Uterus (tissue), 4 donors: Measurements from ENCODE around the gene STAT4. TPM values are rescaled to one million over a fixed set of nuclear protein-coding genes. Genes with fewer than 3 reads are reported as not detected.

Experiments used
- DNase-seq, 2 donors: peaks; one replicate each; pipeline ENCODE4 v3.0.0-alpha.2; 2019 to 2020
- H3K27ac ChIP-seq, 2 donors: fragments of 200-600 bp; sonication (generic); 1 replicate in 1 of 2; 2 replicates in 1 of 2; pipeline ENCODE4 v1.5.1; 2016 to 2018
- H3K27me3 ChIP-seq, 2 donors: fragments of 200-600 bp; sonication (generic); one replicate each; pipeline ENCODE4 v1.5.1; 2018 to 2019; ENCODE audit warnings: control low read depth in 1 of 2
- H3K36me3 ChIP-seq, 2 donors: fragments of 200-600 bp; sonication (generic); one replicate each; pipeline ENCODE4 v1.5.1; 2019; ENCODE audit warnings: control low read depth in 1 of 2
- H3K4me1 ChIP-seq, 2 donors: fragments of 200-600 bp; sonication (generic); one replicate each; pipeline ENCODE4 v1.5.1; 2018 to 2019; ENCODE audit warnings: control low read depth in 1 of 2
- H3K4me3 ChIP-seq, 2 donors: fragments of 200-600 bp; sonication (generic); 1 replicate in 1 of 2; 2 replicates in 1 of 2; pipeline ENCODE4 v1.5.1; 2018 to 2019; ENCODE audit warnings: mild to moderate bottlenecking in 1 of 2
- H3K9me3 ChIP-seq, 2 donors: fragments of 200-600 bp; sonication (generic); one replicate each; pipeline ENCODE4 v1.5.1; 2019; ENCODE audit warnings: control low read depth in 1 of 2
- POLR2A ChIP-seq, 2 donors: fragments of 450-650 bp; IDR thresholded peaks; one replicate each; pipeline ENCODE4 v1.6.1; 2016; ENCODE audit warnings: antibody characterized with exemption in 2 of 2, mild to moderate bottlenecking in 1 of 2, moderate library complexity in 1 of 2
- intact Hi-C: fragments of 100-400 bp; cut with DNase I; formaldehyde crosslinking; loops from one replicate; pipeline ENCODE4 v1.15.1; 2023; ENCODE audit warnings: low total_unique reads
- total RNA-seq, 4 donors: library from RNA; depleted of rRNA in 3 of 4; stranded (reverse); fragments of >200 nt in 3 of 4; gene quantifications; one replicate each; pipeline versions ENCODE4 v1.1.0 to v1.2.4, GENCODE V29; 2014 to 2023
- TF ChIP-seq, protein P1 (sequence below), 4 experiments: fragments of 200-600 bp in 2 of 4; fragments of 450-650 bp in 2 of 4; sonication (generic) in 2 of 4; IDR thresholded peaks; one replicate each; pipeline ENCODE4 v1.5.1; 2016 to 2019; ENCODE audit warnings: antibody characterized with exemption in 4 of 4, mild to moderate bottlenecking in 2 of 4, moderate library complexity in 1 of 4
- donor health status: DM: yes; HTN: yes; CAD: no.

STAT4 gene
- total RNA-seq, 4 donors from 2014 or later = 0.51 to 4.8 (median 2.3) TPM; not detected in 1

DNA sequence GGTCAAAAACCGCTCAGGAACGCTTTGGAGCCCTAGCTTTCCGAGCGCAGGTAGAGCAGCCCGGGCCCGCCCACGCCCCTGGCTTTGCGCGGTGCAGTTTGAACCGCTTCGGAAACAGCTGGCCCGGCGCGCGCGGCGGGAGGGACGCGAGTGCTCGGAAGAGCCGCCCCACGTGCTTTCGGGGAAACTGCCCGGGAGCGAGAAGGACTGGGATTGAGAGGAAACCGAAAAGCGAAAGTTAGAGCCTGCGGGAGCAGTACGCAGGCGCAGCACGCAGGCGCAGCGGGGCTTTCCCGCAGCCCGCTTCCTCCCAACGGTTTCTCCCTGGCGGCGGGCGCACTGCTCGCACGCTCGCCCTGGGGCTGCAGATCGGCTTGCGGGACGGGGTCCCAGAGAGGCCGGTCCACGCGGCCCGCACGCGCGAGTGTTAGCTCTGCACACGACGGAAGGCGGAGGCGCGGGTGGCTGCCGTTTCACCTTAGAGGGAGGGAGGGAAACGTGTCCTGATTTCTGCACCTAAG, 130.5 kb downstream of the STAT4 start:
- Histone ChIP-seq H3K4me1 (no peaks in the 10 kb centered on the region), H3K36me3 (no peaks in the 10 kb centered on the region), H3K4me3 (peak overlapping the region; percentile 51 to 66), H3K9me3 (no peaks in the 10 kb centered on the region), H3K27me3 (no peaks in the 10 kb centered on the region), H3K27ac (peak overlapping the region; percentile 83 to 88)
- TF ChIP-seq, protein P1, sequence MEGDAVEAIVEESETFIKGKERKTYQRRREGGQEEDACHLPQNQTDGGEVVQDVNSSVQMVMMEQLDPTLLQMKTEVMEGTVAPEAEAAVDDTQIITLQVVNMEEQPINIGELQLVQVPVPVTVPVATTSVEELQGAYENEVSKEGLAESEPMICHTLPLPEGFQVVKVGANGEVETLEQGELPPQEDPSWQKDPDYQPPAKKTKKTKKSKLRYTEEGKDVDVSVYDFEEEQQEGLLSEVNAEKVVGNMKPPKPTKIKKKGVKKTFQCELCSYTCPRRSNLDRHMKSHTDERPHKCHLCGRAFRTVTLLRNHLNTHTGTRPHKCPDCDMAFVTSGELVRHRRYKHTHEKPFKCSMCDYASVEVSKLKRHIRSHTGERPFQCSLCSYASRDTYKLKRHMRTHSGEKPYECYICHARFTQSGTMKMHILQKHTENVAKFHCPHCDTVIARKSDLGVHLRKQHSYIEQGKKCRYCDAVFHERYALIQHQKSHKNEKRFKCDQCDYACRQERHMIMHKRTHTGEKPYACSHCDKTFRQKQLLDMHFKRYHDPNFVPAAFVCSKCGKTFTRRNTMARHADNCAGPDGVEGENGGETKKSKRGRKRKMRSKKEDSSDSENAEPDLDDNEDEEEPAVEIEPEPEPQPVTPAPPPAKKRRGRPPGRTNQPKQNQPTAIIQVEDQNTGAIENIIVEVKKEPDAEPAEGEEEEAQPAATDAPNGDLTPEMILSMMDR (IDR thresholded peaks at IDR 0.05) = peak in 3 of 4 experiments; percentile 17 to 45 (median 36)
- TF ChIP-seq POLR2A (IDR thresholded peaks at IDR 0.05) = peak; percentile 69 to 86
- peak; percentile 93 to 97 for DNase-seq
- intact Hi-C loops = no loop called here

DNA sequence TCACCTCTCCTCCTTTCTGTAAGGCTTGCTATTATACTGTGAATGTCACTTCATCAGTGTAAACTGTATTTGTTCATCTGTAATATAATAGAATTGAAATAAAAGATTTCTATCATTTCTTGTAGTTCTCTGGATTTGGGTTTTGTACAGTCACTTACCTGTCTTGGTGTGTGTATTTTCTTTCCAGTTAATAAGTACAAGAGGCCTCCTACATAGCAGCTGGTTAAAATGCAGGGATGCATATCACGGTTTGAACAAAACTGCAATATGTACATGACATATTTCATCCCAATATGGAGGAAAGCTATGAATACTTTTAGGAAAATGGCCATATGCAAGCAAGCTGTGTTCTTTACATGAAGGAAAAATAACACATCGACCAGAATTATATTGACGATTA, 131.4 kb downstream of the STAT4 start:
- TF ChIP-seq, protein P1 (IDR thresholded peaks at IDR 0.05) = no peak
- TF ChIP-seq POLR2A (IDR thresholded peaks at IDR 0.05) = no peak
- DNase-seq = no peak
- intact Hi-C loops = no loop called here

DNA sequence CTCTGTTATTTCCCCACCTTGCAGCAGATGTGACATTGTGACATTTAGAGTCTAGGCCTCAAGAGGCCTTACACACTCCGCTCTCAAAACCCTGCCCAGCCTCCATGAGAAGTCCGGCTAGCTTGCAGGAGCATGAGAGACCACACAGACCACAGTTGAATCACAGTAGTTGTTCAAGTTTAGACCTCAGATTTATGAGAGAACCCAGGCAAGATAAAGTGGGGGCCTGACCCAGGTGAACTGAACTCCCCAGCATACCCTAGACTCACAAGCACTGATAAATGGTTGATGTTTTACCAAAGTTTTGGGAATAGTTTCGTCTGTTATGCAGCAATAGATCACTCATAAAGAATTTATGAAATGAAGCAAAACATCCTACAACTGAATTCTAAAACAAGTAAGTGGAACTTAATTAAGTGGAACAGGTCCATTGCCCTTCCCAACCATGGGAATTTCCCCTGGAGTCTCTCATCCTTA, 132.1 kb downstream of the STAT4 start:
- intact Hi-C loops = no loop called here
- H3K9me3 ChIP-seq = no peaks in the 10 kb centered on the region
- no peak overlapping the region for H3K27ac ChIP-seq
- H3K4me3 ChIP-seq = no peak overlapping the region
- H3K36me3 ChIP-seq = no peaks in the 10 kb centered on the region
- H3K4me1 ChIP-seq = no peaks in the 10 kb centered on the region
- TF ChIP-seq, protein P1 (IDR thresholded peaks at IDR 0.05) = no peak
- no peak for TF ChIP-seq POLR2A (IDR thresholded peaks at IDR 0.05)
- DNase-seq = no peak
- no peaks in the 10 kb centered on the region for H3K27me3 ChIP-seq

More for the DNA sequence above, 131.4 kb downstream of the STAT4 start:
- no peaks in the 10 kb centered on the region for H3K4me1 ChIP-seq
- no peak overlapping the region for H3K4me3 ChIP-seq
- H3K36me3 ChIP-seq = no peaks in the 10 kb centered on the region
- no peak overlapping the region for H3K27ac ChIP-seq
- no peaks in the 10 kb centered on the region for H3K27me3 ChIP-seq
- no peaks in the 10 kb centered on the region for H3K9me3 ChIP-seq

DNA sequence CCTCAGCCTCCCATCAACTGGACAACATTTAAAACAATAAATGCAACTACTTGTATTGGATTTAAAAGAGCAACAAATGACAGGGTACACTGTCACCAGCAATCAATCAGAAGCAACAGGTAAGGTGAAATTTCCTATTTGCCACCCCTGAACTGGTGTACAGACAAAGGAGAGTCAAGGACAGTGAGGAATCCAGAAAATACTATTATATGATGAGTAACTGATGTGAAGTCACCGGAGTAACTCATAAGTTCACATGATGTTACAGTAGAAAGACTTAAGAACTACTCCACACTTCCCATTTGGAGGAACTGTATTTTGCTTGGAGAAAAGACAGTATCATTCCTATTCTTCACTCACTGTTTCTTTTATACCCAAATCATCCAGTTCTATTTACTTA, 132.7 kb downstream of the STAT4 start:
- Histone ChIP-seq H3K4me3 (no peak overlapping the region), H3K9me3 (no peaks in the 10 kb centered on the region), H3K36me3 (no peaks in the 10 kb centered on the region), H3K27ac (no peak overlapping the region), H3K27me3 (no peaks in the 10 kb centered on the region), H3K4me1 (no peaks in the 10 kb centered on the region)
- intact Hi-C loops = no loop called here
- DNase-seq = no peak
- TF ChIP-seq, protein P1 (IDR thresholded peaks at IDR 0.05) = no peak
- no peak for TF ChIP-seq POLR2A (IDR thresholded peaks at IDR 0.05)

DNA sequence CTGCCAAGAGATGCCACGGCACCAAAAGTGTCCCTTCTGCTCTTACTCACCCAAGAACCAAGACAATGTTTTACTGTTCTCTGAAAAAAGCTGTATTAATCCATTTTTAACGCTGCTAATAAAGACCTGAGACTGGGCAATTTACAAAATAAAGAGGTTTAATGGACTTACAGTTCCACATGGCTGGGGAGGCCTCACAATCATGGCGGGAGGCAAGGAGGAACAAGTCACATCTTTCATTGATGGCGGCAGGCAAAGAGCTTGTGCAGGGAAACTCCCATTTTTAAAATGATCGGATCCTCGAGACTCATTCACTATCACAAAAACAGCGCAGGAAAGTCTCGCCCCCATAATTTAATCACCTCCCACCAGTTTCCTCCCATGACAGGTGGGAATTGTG, 135.0 kb downstream of the STAT4 start:
- Histone ChIP-seq H3K4me3 (no peak overlapping the region), H3K9me3 (no peaks in the 10 kb centered on the region), H3K27me3 (no peaks in the 10 kb centered on the region), H3K4me1 (peaks cover 0 to 3% of the 10 kb centered on the region in 2 donors), H3K36me3 (no peaks in the 10 kb centered on the region), H3K27ac (no peak overlapping the region)
- intact Hi-C loops = no loop called here
- TF ChIP-seq POLR2A (IDR thresholded peaks at IDR 0.05) = no peak
- TF ChIP-seq, protein P1 (IDR thresholded peaks at IDR 0.05) = no peak
- DNase-seq = no peak
